Right lobe of liver (tissue), 4 donors: Measurements from ENCODE around the gene BEND6.

Experiments used
- CTCF ChIP-seq, 4 donors: fragments of 200-600 bp in 3 of 4; fragments of 450-650 bp in 1 of 4; IDR thresholded peaks; one replicate each; pipeline versions ENCODE4 v1.5.1 to v1.8.0; 2016 to 2022; ENCODE audit warnings: antibody characterized with exemption in 4 of 4, mild to moderate bottlenecking in 2 of 4
- POLR2A ChIP-seq: fragments of 450-650 bp; IDR thresholded peaks from one replicate; pipeline ENCODE4 v1.6.1; 2017; ENCODE audit warnings: antibody characterized with exemption, mild to moderate bottlenecking
- donor health status: DM: no; HTN: no; CAD: no.
- donor health status: DM: no; HTN: no; CAD: no.
- donor health status: DM: no; HTN: yes; CAD: no.

- no peak for TF ChIP-seq CTCF (IDR thresholded peaks at IDR 0.05)
- TF ChIP-seq POLR2A, result no peak
These were observed 114.3 kb downstream of the BEND6 start for GRCh38 chr6:57069228-57069627.
